Peyer's patch (tissue), 4 donors: ENCODE data around the gene POU2F3. TPM values are rescaled to one million over a fixed set of nuclear protein-coding genes. Genes with fewer than 3 reads are reported as not detected.

Experiments used
- DNase-seq, 3 donors: peaks; one replicate each; pipeline ENCODE4 v3.0.0-alpha.2; 2017 to 2019
- H3K27ac ChIP-seq, 4 donors: fragments of 200-600 bp; sonication (generic); one replicate each; pipeline ENCODE4 v1.5.1; 2016 to 2019
- H3K27me3 ChIP-seq, 2 donors: fragments of 200-600 bp; sonication (generic); one replicate each; pipeline ENCODE4 v1.5.1; 2019
- H3K36me3 ChIP-seq, 3 donors: fragments of 200-600 bp; sonication (generic); one replicate each; pipeline ENCODE4 v1.5.1; 2016 to 2019
- H3K4me1 ChIP-seq, 4 donors: fragments of 200-600 bp; sonication (generic); one replicate each; pipeline ENCODE4 v1.5.1; 2016 to 2019
- H3K4me3 ChIP-seq, 4 donors: fragments of 200-600 bp; sonication (generic); 1 replicate in 3 of 4; 2 replicates in 1 of 4; pipeline ENCODE4 v1.5.1; 2016 to 2019; ENCODE audit warnings: mild to moderate bottlenecking in 1 of 4
- H3K9me3 ChIP-seq, 4 donors: fragments of 200-600 bp; sonication (generic); one replicate each; pipeline ENCODE4 v1.5.1; 2016 to 2019; ENCODE audit warnings: mild to moderate bottlenecking in 1 of 4
- POLR2A ChIP-seq, 2 donors: fragments of 450-650 bp; IDR thresholded peaks; one replicate each; pipeline ENCODE4 v1.5.1; 2017; ENCODE audit warnings: antibody characterized with exemption in 2 of 2, mild to moderate bottlenecking in 2 of 2, moderate library complexity in 2 of 2
- total RNA-seq, 4 donors: library from RNA; depleted of rRNA; stranded (reverse); fragments of >200 nt; gene quantifications; one replicate each; pipeline ENCODE4 v1.1.0, GENCODE V29; 2016
- TF ChIP-seq, protein P1 (sequence below), 6 experiments: fragments of 450-650 bp in 4 of 6; fragments of 200-600 bp in 2 of 6; sonication (generic) in 1 of 6; IDR thresholded peaks; one replicate each; pipeline ENCODE4 v1.5.1; 2017 to 2019; ENCODE audit warnings: antibody characterized with exemption in 6 of 6, mild to moderate bottlenecking in 3 of 6, moderate library complexity in 1 of 6

The POU2F3 gene
- total RNA-seq, 4 donors from 2014 or later, result 2.2 to 3.3 (median 2.8) TPM; not detected in 1

DNA sequence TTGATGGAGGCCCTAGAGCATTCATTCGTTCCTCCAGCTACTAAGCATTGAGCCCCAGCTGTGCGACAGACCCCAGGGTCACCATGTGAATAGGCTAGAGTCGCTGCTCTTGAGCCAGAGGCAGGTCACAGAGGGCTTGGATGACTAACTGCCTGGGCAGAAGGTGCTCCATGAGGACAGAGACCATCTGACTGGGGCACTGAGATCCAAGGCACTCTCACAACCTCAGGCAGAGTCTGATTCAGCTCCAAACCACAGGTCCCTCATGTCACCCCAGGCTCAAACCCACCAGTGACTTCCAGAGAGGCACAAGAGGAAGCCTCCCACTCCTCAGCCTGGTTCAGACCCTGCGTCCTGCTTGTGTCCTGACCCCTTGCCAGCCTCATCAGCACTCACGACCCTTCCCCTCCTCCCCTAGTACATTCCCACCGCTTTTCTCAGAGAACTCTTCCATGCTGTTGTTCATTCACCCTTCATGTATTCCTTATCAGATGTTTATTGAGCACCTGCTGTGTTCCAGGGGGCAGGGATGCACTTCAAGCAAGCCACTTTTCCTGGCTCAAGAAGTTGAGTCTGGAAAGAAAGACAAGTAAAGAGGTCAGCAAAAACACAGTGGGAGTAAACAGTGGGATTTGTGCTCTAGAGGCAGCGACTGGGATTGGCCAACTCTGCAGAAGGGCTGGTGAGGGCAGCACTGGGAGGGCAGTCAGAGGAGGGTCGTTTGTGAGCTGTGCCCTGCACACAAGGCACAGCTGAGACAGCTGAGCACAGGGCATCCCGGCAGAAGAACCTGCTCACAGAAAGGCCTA, 19.8 kb upstream of the POU2F3 start:
- no peak for TF ChIP-seq POLR2A (IDR thresholded peaks at IDR 0.05)
- TF ChIP-seq, protein P1, sequence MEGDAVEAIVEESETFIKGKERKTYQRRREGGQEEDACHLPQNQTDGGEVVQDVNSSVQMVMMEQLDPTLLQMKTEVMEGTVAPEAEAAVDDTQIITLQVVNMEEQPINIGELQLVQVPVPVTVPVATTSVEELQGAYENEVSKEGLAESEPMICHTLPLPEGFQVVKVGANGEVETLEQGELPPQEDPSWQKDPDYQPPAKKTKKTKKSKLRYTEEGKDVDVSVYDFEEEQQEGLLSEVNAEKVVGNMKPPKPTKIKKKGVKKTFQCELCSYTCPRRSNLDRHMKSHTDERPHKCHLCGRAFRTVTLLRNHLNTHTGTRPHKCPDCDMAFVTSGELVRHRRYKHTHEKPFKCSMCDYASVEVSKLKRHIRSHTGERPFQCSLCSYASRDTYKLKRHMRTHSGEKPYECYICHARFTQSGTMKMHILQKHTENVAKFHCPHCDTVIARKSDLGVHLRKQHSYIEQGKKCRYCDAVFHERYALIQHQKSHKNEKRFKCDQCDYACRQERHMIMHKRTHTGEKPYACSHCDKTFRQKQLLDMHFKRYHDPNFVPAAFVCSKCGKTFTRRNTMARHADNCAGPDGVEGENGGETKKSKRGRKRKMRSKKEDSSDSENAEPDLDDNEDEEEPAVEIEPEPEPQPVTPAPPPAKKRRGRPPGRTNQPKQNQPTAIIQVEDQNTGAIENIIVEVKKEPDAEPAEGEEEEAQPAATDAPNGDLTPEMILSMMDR (IDR thresholded peaks at IDR 0.05), result no peak
- Histone ChIP-seq H3K9me3 (no peaks in the 10 kb centered on the region), H3K27ac (peak overlapping the region; percentile 7 to 74 (median 47)), H3K4me3 (no peak overlapping the region), H3K27me3 (no peaks in the 10 kb centered on the region), H3K36me3 (peaks cover 0 to 22% (median 0%) of the 10 kb centered on the region in 3 donors), H3K4me1 (peaks cover 0 to 82% (median 5%) of the 10 kb centered on the region in 4 donors)
- DNase-seq, result no peak

DNA sequence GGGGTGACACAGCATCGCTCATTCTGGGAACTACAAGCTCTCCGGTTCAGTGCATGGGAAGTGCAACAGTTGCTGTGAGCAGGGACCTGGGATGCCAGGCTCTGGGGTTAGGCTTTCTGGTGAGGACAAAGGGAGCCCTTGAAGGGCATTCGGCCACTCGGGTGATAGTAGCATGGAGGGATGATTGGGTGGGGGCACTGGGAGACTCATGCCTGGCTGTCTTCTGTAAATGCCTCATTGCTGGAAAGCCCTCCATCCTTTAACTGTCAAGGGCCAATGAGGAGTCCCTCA, 19.2 kb upstream of the POU2F3 start:
- DNase-seq, result no peak
- peaks cover 0 to 20% (median 0%) of the 10 kb centered on the region in 3 donors for H3K36me3 ChIP-seq
- no peaks in the 10 kb centered on the region for H3K27me3 ChIP-seq
- H3K9me3 ChIP-seq, result no peaks in the 10 kb centered on the region
- TF ChIP-seq, protein P1 (IDR thresholded peaks at IDR 0.05), result no peak
- no peak for TF ChIP-seq POLR2A (IDR thresholded peaks at IDR 0.05)
- no peak overlapping the region for H3K4me3 ChIP-seq
- H3K27ac ChIP-seq, result peak overlapping the region in 3 of 4 donors; percentile 22 to 74 (median 43)
- peaks cover 0 to 82% (median 5%) of the 10 kb centered on the region in 4 donors for H3K4me1 ChIP-seq

DNA sequence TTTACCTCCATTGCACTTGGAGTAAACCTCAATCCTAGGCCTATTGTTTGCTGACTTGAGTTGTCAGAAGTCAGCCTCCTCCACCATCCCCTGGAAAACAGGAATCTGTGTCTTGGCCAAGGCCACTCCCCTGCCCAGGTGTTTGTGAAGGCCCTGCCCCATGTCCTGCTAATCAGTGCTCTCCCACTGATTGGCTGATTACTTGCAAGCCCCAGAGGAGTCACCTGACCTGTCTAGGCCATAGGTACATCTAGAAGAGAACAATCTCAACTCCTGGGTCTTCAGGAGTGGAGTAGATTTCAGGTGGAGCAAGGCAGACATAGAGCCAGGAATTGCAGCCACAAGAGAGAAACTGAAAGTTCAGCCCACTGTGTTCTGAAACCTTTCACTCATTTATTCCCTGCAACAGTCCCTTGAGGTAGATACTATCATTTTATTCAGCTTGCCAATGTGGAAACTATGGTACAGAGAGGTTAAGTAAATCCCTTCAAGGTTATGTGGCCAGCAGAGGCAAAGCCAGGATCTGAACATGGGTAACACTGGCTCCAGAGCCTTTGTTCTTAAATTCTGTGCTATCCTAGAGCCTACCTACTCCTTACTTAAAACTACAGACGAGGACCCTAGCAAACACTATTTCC, 18.7 kb upstream of the POU2F3 start:
- Histone ChIP-seq H3K9me3 (no peaks in the 10 kb centered on the region), H3K27ac (peak overlapping the region in 3 of 4 donors; percentile 22 to 74 (median 43)), H3K27me3 (no peaks in the 10 kb centered on the region), H3K4me3 (no peak overlapping the region), H3K4me1 (peaks cover 0 to 80% (median 5%) of the 10 kb centered on the region in 4 donors), H3K36me3 (peaks cover 0 to 26% (median 0%) of the 10 kb centered on the region in 3 donors)
- no peak for TF ChIP-seq POLR2A (IDR thresholded peaks at IDR 0.05)
- peak in 1 of 3 donors; percentile 73 for DNase-seq

DNA sequence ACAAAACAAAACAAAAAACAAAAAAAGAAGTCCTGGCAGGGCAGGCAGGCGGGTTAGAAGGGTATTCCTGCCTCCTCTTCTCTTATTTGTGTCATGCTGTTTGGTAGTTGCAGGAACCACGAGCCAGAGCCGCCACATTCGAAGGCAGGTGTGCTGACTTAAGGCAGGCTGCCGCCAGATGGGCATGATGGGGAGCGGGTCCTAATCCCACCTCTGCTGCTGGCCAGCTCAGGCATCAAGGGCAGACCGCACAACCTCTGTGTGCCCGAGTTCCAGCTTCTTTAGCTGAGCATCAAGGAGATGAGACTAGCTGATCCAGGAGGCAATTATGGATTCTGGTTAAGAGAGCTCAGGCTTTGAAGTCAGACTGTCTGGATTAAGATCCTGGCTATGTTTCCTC, 17.0 kb upstream of the POU2F3 start:
- Histone ChIP-seq H3K36me3 (peaks cover 0 to 40% (median 0%) of the 10 kb centered on the region in 3 donors), H3K9me3 (no peaks in the 10 kb centered on the region), H3K4me3 (no peak overlapping the region), H3K27ac (peak overlapping the region in 1 of 4 donors; percentile 11), H3K4me1 (peaks cover 0 to 63% (median 5%) of the 10 kb centered on the region in 4 donors), H3K27me3 (no peaks in the 10 kb centered on the region)
- DNase-seq, result no peak
- TF ChIP-seq, protein P1 (IDR thresholded peaks at IDR 0.05), result no peak
- TF ChIP-seq POLR2A (IDR thresholded peaks at IDR 0.05), result no peak

DNA sequence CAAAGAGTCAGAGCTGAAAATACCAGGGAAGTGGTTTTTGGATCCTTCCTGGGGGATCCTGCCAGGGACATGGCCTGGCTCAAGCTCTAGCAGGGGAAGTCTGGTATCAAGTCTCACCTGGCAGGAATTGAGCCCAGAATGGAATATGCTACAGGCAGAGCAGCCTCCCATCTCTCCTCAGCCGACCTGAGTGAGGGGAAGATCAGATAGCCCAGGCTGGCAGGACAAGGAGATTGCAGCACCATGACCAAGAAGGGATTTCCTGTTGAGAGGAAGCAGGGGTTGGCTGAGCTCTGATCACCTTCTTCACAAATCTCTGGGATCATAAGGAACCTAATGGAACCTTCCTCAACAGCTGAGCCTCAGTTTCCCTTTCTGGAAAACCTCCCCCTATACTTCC, 16.1 kb upstream of the POU2F3 start:
- TF ChIP-seq POLR2A (IDR thresholded peaks at IDR 0.05), result no peak
- TF ChIP-seq, protein P1 (IDR thresholded peaks at IDR 0.05), result no peak
- Histone ChIP-seq H3K4me1 (peaks cover 0 to 54% (median 4%) of the 10 kb centered on the region in 4 donors), H3K36me3 (peaks cover 0 to 43% (median 0%) of the 10 kb centered on the region in 3 donors), H3K27me3 (no peaks in the 10 kb centered on the region), H3K9me3 (no peaks in the 10 kb centered on the region), H3K4me3 (no peak overlapping the region), H3K27ac (peak overlapping the region in 2 of 4 donors; percentile 8 to 34)
- no peak for DNase-seq

DNA sequence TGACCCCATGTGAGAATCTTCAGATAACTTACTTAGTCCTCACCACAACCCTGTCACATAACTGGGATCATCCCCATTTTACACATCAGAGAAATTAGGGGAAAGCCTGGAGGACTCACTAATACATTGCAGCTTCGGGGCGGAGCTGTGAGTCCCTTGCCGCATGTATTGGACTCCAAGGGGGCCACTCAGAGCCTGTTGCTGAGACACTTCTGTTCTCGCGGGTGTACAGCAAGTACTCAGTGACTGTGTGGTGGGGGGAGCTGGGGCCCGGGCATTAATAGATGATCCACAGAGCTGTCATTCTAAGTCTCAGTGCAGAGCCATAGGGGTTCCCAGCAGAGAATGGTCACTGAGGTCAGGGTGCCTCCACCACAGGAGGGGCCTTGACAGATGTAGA, 15.6 kb upstream of the POU2F3 start:
- peak overlapping the region; percentile 6 to 63 (median 34) for H3K27ac ChIP-seq
- H3K4me3 ChIP-seq, result no peak overlapping the region
- no peak for DNase-seq
- H3K27me3 ChIP-seq, result no peaks in the 10 kb centered on the region
- TF ChIP-seq POLR2A (IDR thresholded peaks at IDR 0.05), result no peak
- TF ChIP-seq, protein P1 (IDR thresholded peaks at IDR 0.05), result no peak
- H3K36me3 ChIP-seq, result peaks cover 0 to 49% (median 0%) of the 10 kb centered on the region in 3 donors
- H3K9me3 ChIP-seq, result no peaks in the 10 kb centered on the region
- H3K4me1 ChIP-seq, result peaks cover 0 to 48% (median 4%) of the 10 kb centered on the region in 4 donors
